Suprapubic skin (tissue), 3 donors: Measurements from ENCODE around the gene DSE.
"Not testable (repeated sequence)": the region's sequence is repeated elsewhere in the genome, so short reads cannot be mapped to it uniquely, and the experiment has no call there.

ENCODE experiments used
- CTCF ChIP-seq, 2 donors: fragments of 200-600 bp in 1 of 2; fragments of 450-650 bp in 1 of 2; sonication (generic) in 1 of 2; IDR thresholded peaks; one replicate each; pipeline ENCODE4 v1.5.1; 2016 to 2019; ENCODE audit warnings: antibody characterized with exemption in 2 of 2, mild to moderate bottlenecking in 1 of 2, moderate library complexity in 1 of 2
- POLR2A ChIP-seq, 2 donors: fragments of 450-650 bp; IDR thresholded peaks; one replicate each; pipeline ENCODE4 v1.6.1; 2017; ENCODE audit warnings: antibody characterized with exemption in 2 of 2, mild to moderate bottlenecking in 2 of 2, moderate library complexity in 2 of 2

- TF ChIP-seq CTCF, POLR2A (IDR thresholded peaks at IDR 0.05): not testable (repeated sequence)
Measured at GRCh38 chr6:116334638-116335409, 35.9 kb upstream of the DSE start.
